DOHH2 (cell line): ENCODE data around the gene CAPRIN1.

Experiments
- H3F3A ChIP-seq: fragments of 200-600 bp; sonication (generic), shearing (Covaris generic); 2 replicates; pipeline ENCODE4 v1.6.0; 2016; ENCODE audit warnings: antibody characterized with exemption, mild to moderate bottlenecking; ENCODE audit not compliant: control insufficient read depth, insufficient read depth
- H3K27ac ChIP-seq: fragments of 200-600 bp; sonication (generic); 2 replicates; pipeline ENCODE4 v1.5.1; 2014; ENCODE audit warnings: low read depth, mild to moderate bottlenecking, low read length, moderate library complexity
- H3K27me3 ChIP-seq: fragments of 200-600 bp; sonication (generic); 2 replicates; pipeline ENCODE4 v1.6.1; 2014; ENCODE audit warnings: mild to moderate bottlenecking, low read length, mixed read lengths; ENCODE audit not compliant: control insufficient read depth
- H3K36me3 ChIP-seq: fragments of 200-600 bp; sonication (generic); 2 replicates; pipeline ENCODE4 v1.6.1; 2014; ENCODE audit warnings: mild to moderate bottlenecking, low read length, moderate library complexity, mixed read lengths; ENCODE audit not compliant: control insufficient read depth
- H3K4me1 ChIP-seq: fragments of 200-600 bp; sonication (generic); 2 replicates; pipeline ENCODE4 v1.6.1; 2014; ENCODE audit warnings: mild to moderate bottlenecking, low read length, mixed read lengths; ENCODE audit not compliant: control insufficient read depth
- H3K4me2 ChIP-seq: fragments of 200-600 bp; sonication (generic); 2 replicates; pipeline ENCODE4 v1.6.0; 2014; ENCODE audit warnings: mild to moderate bottlenecking, low read length, moderate library complexity
- H3K4me3 ChIP-seq: fragments of 200-600 bp; sonication (generic); 2 replicates; pipeline ENCODE4 v1.5.1; 2014; ENCODE audit warnings: mild to moderate bottlenecking, low read length, mixed read lengths
- H3K79me2 ChIP-seq: fragments of 200-600 bp; sonication (generic); 2 replicates; pipeline ENCODE4 v1.6.1; 2014; ENCODE audit warnings: mild to moderate bottlenecking, low read length, mixed read lengths; ENCODE audit not compliant: control insufficient read depth
- H3K9me2 ChIP-seq: fragments of 200-600 bp; sonication (generic); replicated peaks from 2 replicates; pipeline ENCODE4 v1.6.1; 2014; ENCODE audit warnings: mild to moderate bottlenecking, low read length, mixed read lengths; ENCODE audit not compliant: control insufficient read depth
- H3K9me3 ChIP-seq: fragments of 200-600 bp; sonication (generic); 2 replicates; pipeline ENCODE4 v1.6.1; 2014; ENCODE audit warnings: antibody characterized with exemption, low read length, mixed read lengths; ENCODE audit not compliant: control insufficient read depth, insufficient read depth
- H4K20me1 ChIP-seq: fragments of 200-600 bp; sonication (generic); 2 replicates; pipeline ENCODE4 v1.6.0; 2014; ENCODE audit warnings: low read depth, mild to moderate bottlenecking, antibody characterized with exemption, low read length, moderate library complexity; ENCODE audit not compliant: control insufficient read depth, insufficient read depth
- EZH2phosphoT487 ChIP-seq: fragments of 200-600 bp; sonication (generic); IDR thresholded peaks from 2 replicates; pipeline ENCODE4 v1.6.1; 2017; ENCODE audit warnings: borderline replicate concordance, mild to moderate bottlenecking, antibody characterized with exemption, low read length, moderate library complexity, mixed read lengths
- TF ChIP-seq, protein P1 (sequence below): fragments of 200-600 bp; sonication (generic); IDR thresholded peaks from one replicate; pipeline ENCODE4 v1.5.1; 2014; ENCODE audit warnings: antibody characterized with exemption, mild to moderate bottlenecking, low read depth, low read length; ENCODE audit not compliant: poor library complexity, severe bottlenecking

The CAPRIN1 gene

DNA sequence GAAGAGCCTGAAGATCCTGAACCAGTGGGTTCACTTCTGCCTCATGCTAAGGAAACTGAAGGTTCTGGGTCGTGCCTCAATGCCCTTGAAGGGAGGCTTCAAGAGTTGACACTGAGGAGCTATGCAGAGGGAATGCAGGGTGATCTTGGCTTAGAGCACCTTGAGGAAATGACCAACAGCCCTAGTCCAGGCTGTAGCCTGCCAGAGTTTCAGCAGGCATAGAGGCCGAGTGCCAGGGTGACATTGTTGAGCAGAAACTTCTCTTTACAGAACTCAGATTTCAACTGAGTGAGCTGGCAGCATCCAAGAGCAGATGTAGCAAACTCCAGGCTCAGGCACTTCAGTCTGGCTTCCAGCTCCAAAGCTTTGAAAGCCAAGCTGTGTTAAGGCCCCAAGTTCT, 23.1 kb upstream of the CAPRIN1 start:
- Histone ChIP-seq H3K36me3 (no peaks in the 10 kb centered on the region), H3K9me3 (no peaks in the 10 kb centered on the region), H3K4me2 (no peak overlapping the region), H3K4me1 (no peaks in the 10 kb centered on the region), H3K4me3 (no peak overlapping the region), H4K20me1 (no peaks in the 10 kb centered on the region), H3K79me2 (no peaks in the 10 kb centered on the region), H3K27me3 (no peaks in the 10 kb centered on the region), H3K9me2 (no peaks in the 10 kb centered on the region), H3F3A (no peaks in the 10 kb centered on the region), H3K27ac (no peak overlapping the region)
- TF ChIP-seq EZH2phosphoT487 = no peak
- TF ChIP-seq, protein P1, sequence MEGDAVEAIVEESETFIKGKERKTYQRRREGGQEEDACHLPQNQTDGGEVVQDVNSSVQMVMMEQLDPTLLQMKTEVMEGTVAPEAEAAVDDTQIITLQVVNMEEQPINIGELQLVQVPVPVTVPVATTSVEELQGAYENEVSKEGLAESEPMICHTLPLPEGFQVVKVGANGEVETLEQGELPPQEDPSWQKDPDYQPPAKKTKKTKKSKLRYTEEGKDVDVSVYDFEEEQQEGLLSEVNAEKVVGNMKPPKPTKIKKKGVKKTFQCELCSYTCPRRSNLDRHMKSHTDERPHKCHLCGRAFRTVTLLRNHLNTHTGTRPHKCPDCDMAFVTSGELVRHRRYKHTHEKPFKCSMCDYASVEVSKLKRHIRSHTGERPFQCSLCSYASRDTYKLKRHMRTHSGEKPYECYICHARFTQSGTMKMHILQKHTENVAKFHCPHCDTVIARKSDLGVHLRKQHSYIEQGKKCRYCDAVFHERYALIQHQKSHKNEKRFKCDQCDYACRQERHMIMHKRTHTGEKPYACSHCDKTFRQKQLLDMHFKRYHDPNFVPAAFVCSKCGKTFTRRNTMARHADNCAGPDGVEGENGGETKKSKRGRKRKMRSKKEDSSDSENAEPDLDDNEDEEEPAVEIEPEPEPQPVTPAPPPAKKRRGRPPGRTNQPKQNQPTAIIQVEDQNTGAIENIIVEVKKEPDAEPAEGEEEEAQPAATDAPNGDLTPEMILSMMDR = no peak

DNA sequence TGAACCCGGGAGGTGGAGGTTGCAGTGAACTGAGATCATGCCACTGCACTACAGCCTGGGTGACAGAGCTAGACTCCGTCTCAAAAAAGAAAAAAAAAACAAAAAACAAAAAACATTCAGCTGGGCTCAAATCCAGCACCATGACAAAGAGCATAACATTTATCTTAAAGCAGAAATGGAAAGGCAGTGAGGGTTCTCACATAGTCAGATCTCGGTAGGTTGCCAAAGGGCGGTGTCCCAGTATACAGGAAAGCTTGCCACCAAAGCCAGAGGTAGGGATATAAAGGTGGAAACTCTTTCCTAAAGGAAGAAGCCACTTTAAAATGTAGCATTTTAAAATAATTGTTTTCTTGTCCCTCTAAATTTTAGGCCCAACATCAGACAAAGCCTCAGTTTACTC, 22.4 kb upstream of the CAPRIN1 start:
- TF ChIP-seq, protein P1 = no peak
- no peak for TF ChIP-seq EZH2phosphoT487
- Histone ChIP-seq H3K36me3 (no peaks in the 10 kb centered on the region), H3K4me1 (no peaks in the 10 kb centered on the region), H3K9me3 (no peaks in the 10 kb centered on the region), H3K4me3 (no peak overlapping the region), H4K20me1 (no peaks in the 10 kb centered on the region), H3K79me2 (no peaks in the 10 kb centered on the region), H3K9me2 (no peaks in the 10 kb centered on the region), H3K4me2 (no peak overlapping the region), H3K27me3 (no peaks in the 10 kb centered on the region), H3F3A (no peaks in the 10 kb centered on the region), H3K27ac (no peak overlapping the region)

DNA sequence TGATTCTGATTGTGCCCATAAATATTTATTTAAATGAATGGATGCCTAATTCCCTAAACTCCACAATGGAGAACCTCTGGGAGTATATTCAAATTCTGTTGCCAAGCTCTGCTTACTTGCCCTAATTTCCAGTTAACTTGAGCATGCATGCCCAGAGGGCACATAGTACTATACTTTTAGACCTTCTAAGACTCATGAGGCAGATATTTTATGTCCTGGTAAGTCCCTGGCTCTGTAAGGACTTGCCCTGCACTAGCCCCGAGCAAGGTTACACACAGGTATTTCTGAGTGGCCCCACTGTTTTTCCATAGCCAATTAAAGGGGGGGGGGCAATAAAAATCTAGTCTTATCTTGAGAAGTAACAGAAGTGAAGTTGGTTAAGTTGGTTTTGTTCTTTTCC, 21.1 kb upstream of the CAPRIN1 start:
- Histone ChIP-seq H3K27ac (no peak overlapping the region), H3K9me2 (no peaks in the 10 kb centered on the region), H4K20me1 (no peaks in the 10 kb centered on the region), H3K36me3 (no peaks in the 10 kb centered on the region), H3K79me2 (no peaks in the 10 kb centered on the region), H3K4me2 (no peak overlapping the region), H3F3A (no peaks in the 10 kb centered on the region), H3K4me1 (no peaks in the 10 kb centered on the region), H3K9me3 (no peaks in the 10 kb centered on the region), H3K4me3 (no peak overlapping the region), H3K27me3 (no peaks in the 10 kb centered on the region)
- TF ChIP-seq, protein P1 = no peak
- TF ChIP-seq EZH2phosphoT487 = no peak

DNA sequence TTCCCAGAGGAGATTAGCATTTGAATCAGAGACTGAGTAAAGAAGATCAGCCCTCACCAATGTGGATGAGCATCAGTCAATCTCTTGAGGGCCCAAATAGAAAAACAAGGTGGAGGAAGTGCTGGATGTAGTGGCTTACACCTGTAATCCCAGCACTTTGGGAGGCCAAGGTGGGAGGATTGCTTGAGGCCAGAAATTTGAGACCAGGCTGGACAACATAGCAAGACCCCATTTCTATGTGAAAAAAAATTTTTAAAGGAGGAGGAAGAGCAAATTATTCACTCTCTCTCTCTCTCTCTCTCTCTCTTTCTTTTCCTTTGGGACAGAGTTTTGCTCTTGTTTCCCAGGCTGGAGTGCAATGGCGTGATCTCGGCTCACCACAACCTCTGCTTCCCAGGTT, 18.1 kb upstream of the CAPRIN1 start:
- no peak overlapping the region for H3K4me3 ChIP-seq
- H3K4me1 ChIP-seq = no peaks in the 10 kb centered on the region
- H3K9me2 ChIP-seq = no peaks in the 10 kb centered on the region
- no peaks in the 10 kb centered on the region for H3K36me3 ChIP-seq
- no peak overlapping the region for H3K4me2 ChIP-seq
- H3K27me3 ChIP-seq = 0 out of 2 replicates have a peak, but pooled peaks cover 2% of the 10 kb centered on the region
- TF ChIP-seq EZH2phosphoT487 = no peak
- TF ChIP-seq, protein P1 = no peak
- no peak overlapping the region for H3K27ac ChIP-seq
- no peaks in the 10 kb centered on the region for H3K9me3 ChIP-seq
- H4K20me1 ChIP-seq = no peaks in the 10 kb centered on the region
- H3K79me2 ChIP-seq = no peaks in the 10 kb centered on the region
- no peaks in the 10 kb centered on the region for H3F3A ChIP-seq
